H1 (cell line): ENCODE data around the gene WWC2. TPM values are rescaled to one million over a fixed set of nuclear protein-coding genes. Genes with fewer than 3 reads are reported as not detected.

Experiments
- FOSL1 ChIP-seq: IDR thresholded peaks from 2 replicates; pipeline ENCODE4 v1.6.1; 2011; ENCODE audit warnings: mild to moderate bottlenecking, low read depth, low read length, moderate library complexity; ENCODE audit not compliant: insufficient read depth
- RNF2 ChIP-seq: fragments of 200-900, 300-1000 bp; sonication (generic); IDR thresholded peaks from 2 replicates; pipeline ENCODE4 v1.7.1; 2016; ENCODE audit warnings: borderline replicate concordance, low read depth, mild to moderate bottlenecking, antibody characterized with exemption, low read length; ENCODE audit not compliant: poor library complexity, severe bottlenecking; ENCODE audit errors: missing control alignments
- polyA plus RNA-seq, 7 experiments: library from polyadenylated mRNA; depleted of rRNA in 3 of 7; stranded (reverse) in 5 of 7; unstranded in 2 of 7; fragments of >200 nt in 5 of 7; fragments of 200-250 nt in 2 of 7; gene quantifications; 1 replicate in 5 of 7; 2 replicates in 1 of 7; 4 replicates in 1 of 7; pipeline versions ENCODE4 v1.2.1 to v1.2.3, GENCODE V29; 2011 to 2013; ENCODE audit warnings: missing spikeins in 2 of 7, mixed read lengths in 2 of 7
- total RNA-seq: library from RNA; stranded (reverse); fragmentation: NEBNext Ultra II Directional; extraction: Animal tissue kit (Norgen Biotek cat#: 25700); gene quantifications from 2 replicates; pipeline ENCODE4 v1.2.1, GENCODE V29; 2021

Gene WWC2
- total and polyA plus RNA-seq, 2 of the 8 experiments (the other 6 are each of a cell fraction or from before 2014, with no cell fraction given), result 17.6 to 135 TPM

GRCh38 chr4:183175631-183176232, 76.7 kb downstream of the WWC2 start (continued):
- TF ChIP-seq FOSL1 (no peak), RNF2 (no peak)
